H1 (cell line): ENCODE measurements around the gene CUTA.

Experiments
- CHD2 ChIP-seq: IDR thresholded peaks from 2 replicates; pipeline ENCODE4 v1.6.1; 2012; ENCODE audit warnings: low read length, improper control_type of control experiment
- EGR1 ChIP-seq: IDR thresholded peaks from 2 replicates; pipeline ENCODE4 v1.6.1; 2011; ENCODE audit warnings: low read depth, low read length, borderline replicate concordance
- JUND ChIP-seq: IDR thresholded peaks from 2 replicates; pipeline ENCODE4 v1.6.1; 2011; ENCODE audit warnings: mild to moderate bottlenecking, improper control_type of control experiment, low read length
- POLR2A ChIP-seq, 2 experiments: IDR thresholded peaks; 1 replicate in 1 of 2; 2 replicates in 1 of 2; pipeline ENCODE4 v1.6.1; 2011; ENCODE audit warnings: low read depth in 2 of 2, low read length in 2 of 2, mild to moderate bottlenecking in 2 of 2; ENCODE audit errors: control extremely low read depth in 1 of 2
- POLR2AphosphoS5 ChIP-seq: IDR thresholded peaks from 2 replicates; pipeline ENCODE4 v1.6.1; 2011; ENCODE audit warnings: low read depth, low read length
- RAD21 ChIP-seq, 2 experiments: IDR thresholded peaks in 1 of 2; conservative IDR thresholded peaks in 1 of 2; 2 replicates each; pipeline ENCODE4 v1.6.1; 2011; ENCODE audit warnings: low read depth in 2 of 2, low read length in 2 of 2, improper control_type of control experiment in 1 of 2, inconsistent platforms in 1 of 2, mild to moderate bottlenecking in 1 of 2, moderate library complexity in 1 of 2
- RNF2 ChIP-seq: fragments of 200-900, 300-1000 bp; sonication (generic); IDR thresholded peaks from 2 replicates; pipeline ENCODE4 v1.7.1; 2016; ENCODE audit warnings: borderline replicate concordance, low read depth, mild to moderate bottlenecking, antibody characterized with exemption, low read length; ENCODE audit not compliant: poor library complexity, severe bottlenecking; ENCODE audit errors: missing control alignments
- SAP30 ChIP-seq: fragments of 300-600 bp; sonication (generic); IDR thresholded peaks from 2 replicates; pipeline ENCODE4 v1.7.1; 2012; ENCODE audit warnings: low read length, moderate library complexity, mild to moderate bottlenecking, inconsistent platforms; ENCODE audit not compliant: insufficient read depth, insufficient replicate concordance
- SP1 ChIP-seq: IDR thresholded peaks from 2 replicates; pipeline ENCODE4 v1.6.1; 2011; ENCODE audit warnings: low read depth, low read length
- YY1 ChIP-seq: IDR thresholded peaks from 2 replicates; pipeline ENCODE4 v1.6.1; 2011; ENCODE audit warnings: low read depth, mild to moderate bottlenecking, low read length
- ZNF274 ChIP-seq: IDR thresholded peaks from 2 replicates; pipeline ENCODE4 v1.7.0; 2012; ENCODE audit warnings: low read length, borderline replicate concordance; ENCODE audit errors: extremely low read depth
- TF ChIP-seq, protein P1 (sequence below), 3 experiments: IDR thresholded peaks; 1 replicate in 2 of 3; 2 replicates in 1 of 3; pipeline versions ENCODE4 v1.5.1 to v1.6.1; 2011; ENCODE audit warnings: low read length in 3 of 3, mild to moderate bottlenecking in 3 of 3, inconsistent platforms in 2 of 3, low read depth in 1 of 3, moderate library complexity in 1 of 3; ENCODE audit not compliant: insufficient read depth in 1 of 3; ENCODE audit errors: control extremely low read depth in 1 of 3
- TF ChIP-seq, protein P2 (sequence below): fragments of 300-600 bp; sonication (generic); IDR thresholded peaks from 2 replicates; pipeline ENCODE4 v1.7.1; 2012; ENCODE audit warnings: low read length, moderate library complexity, mild to moderate bottlenecking, inconsistent platforms; ENCODE audit not compliant: insufficient replicate concordance

DNA sequence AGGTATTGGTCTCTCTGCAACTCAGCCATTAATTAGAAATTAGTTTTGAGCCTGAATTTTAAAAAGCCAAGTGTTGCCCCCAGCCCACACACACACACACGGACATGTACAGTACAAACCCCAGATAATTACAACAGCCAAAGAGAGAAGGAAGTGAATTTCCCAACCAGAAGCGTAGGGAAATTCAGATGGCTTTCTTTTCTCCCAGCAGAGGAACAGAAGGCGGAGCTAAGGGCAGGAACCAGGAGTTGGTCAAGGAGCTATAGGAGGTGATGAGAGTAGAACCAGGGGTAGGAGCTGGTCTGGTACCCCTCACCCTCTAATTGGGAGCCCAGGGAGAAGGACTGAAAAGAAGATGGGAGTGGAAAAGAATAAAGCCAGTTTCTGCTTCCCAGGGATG lies 32.5 kb upstream of the CUTA start:
- TF ChIP-seq POLR2AphosphoS5, result 0 out of 2 replicates have a peak, but pooled peaks have one; percentile 14
- TF ChIP-seq SP1, result no peak
- TF ChIP-seq YY1, result no peak
- TF ChIP-seq ZNF274, result no peak
- TF ChIP-seq EGR1, result no peak
- TF ChIP-seq, protein P1, sequence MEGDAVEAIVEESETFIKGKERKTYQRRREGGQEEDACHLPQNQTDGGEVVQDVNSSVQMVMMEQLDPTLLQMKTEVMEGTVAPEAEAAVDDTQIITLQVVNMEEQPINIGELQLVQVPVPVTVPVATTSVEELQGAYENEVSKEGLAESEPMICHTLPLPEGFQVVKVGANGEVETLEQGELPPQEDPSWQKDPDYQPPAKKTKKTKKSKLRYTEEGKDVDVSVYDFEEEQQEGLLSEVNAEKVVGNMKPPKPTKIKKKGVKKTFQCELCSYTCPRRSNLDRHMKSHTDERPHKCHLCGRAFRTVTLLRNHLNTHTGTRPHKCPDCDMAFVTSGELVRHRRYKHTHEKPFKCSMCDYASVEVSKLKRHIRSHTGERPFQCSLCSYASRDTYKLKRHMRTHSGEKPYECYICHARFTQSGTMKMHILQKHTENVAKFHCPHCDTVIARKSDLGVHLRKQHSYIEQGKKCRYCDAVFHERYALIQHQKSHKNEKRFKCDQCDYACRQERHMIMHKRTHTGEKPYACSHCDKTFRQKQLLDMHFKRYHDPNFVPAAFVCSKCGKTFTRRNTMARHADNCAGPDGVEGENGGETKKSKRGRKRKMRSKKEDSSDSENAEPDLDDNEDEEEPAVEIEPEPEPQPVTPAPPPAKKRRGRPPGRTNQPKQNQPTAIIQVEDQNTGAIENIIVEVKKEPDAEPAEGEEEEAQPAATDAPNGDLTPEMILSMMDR (IDR thresholded peaks at IDR 0.05; ENCODE audit: control extremely low read depth in 1 of 3, insufficient read depth in 1 of 3, low read depth in 1 of 3, low read length in 3 of 3), result no peak
- TF ChIP-seq POLR2A (IDR thresholded peaks at IDR 0.05; ENCODE audit: control extremely low read depth in 1 of 2, low read depth in 2 of 2, low read length in 2 of 2), result no peak
- no peak for TF ChIP-seq RNF2
- TF ChIP-seq SAP30, result no peak
- TF ChIP-seq, protein P2, sequence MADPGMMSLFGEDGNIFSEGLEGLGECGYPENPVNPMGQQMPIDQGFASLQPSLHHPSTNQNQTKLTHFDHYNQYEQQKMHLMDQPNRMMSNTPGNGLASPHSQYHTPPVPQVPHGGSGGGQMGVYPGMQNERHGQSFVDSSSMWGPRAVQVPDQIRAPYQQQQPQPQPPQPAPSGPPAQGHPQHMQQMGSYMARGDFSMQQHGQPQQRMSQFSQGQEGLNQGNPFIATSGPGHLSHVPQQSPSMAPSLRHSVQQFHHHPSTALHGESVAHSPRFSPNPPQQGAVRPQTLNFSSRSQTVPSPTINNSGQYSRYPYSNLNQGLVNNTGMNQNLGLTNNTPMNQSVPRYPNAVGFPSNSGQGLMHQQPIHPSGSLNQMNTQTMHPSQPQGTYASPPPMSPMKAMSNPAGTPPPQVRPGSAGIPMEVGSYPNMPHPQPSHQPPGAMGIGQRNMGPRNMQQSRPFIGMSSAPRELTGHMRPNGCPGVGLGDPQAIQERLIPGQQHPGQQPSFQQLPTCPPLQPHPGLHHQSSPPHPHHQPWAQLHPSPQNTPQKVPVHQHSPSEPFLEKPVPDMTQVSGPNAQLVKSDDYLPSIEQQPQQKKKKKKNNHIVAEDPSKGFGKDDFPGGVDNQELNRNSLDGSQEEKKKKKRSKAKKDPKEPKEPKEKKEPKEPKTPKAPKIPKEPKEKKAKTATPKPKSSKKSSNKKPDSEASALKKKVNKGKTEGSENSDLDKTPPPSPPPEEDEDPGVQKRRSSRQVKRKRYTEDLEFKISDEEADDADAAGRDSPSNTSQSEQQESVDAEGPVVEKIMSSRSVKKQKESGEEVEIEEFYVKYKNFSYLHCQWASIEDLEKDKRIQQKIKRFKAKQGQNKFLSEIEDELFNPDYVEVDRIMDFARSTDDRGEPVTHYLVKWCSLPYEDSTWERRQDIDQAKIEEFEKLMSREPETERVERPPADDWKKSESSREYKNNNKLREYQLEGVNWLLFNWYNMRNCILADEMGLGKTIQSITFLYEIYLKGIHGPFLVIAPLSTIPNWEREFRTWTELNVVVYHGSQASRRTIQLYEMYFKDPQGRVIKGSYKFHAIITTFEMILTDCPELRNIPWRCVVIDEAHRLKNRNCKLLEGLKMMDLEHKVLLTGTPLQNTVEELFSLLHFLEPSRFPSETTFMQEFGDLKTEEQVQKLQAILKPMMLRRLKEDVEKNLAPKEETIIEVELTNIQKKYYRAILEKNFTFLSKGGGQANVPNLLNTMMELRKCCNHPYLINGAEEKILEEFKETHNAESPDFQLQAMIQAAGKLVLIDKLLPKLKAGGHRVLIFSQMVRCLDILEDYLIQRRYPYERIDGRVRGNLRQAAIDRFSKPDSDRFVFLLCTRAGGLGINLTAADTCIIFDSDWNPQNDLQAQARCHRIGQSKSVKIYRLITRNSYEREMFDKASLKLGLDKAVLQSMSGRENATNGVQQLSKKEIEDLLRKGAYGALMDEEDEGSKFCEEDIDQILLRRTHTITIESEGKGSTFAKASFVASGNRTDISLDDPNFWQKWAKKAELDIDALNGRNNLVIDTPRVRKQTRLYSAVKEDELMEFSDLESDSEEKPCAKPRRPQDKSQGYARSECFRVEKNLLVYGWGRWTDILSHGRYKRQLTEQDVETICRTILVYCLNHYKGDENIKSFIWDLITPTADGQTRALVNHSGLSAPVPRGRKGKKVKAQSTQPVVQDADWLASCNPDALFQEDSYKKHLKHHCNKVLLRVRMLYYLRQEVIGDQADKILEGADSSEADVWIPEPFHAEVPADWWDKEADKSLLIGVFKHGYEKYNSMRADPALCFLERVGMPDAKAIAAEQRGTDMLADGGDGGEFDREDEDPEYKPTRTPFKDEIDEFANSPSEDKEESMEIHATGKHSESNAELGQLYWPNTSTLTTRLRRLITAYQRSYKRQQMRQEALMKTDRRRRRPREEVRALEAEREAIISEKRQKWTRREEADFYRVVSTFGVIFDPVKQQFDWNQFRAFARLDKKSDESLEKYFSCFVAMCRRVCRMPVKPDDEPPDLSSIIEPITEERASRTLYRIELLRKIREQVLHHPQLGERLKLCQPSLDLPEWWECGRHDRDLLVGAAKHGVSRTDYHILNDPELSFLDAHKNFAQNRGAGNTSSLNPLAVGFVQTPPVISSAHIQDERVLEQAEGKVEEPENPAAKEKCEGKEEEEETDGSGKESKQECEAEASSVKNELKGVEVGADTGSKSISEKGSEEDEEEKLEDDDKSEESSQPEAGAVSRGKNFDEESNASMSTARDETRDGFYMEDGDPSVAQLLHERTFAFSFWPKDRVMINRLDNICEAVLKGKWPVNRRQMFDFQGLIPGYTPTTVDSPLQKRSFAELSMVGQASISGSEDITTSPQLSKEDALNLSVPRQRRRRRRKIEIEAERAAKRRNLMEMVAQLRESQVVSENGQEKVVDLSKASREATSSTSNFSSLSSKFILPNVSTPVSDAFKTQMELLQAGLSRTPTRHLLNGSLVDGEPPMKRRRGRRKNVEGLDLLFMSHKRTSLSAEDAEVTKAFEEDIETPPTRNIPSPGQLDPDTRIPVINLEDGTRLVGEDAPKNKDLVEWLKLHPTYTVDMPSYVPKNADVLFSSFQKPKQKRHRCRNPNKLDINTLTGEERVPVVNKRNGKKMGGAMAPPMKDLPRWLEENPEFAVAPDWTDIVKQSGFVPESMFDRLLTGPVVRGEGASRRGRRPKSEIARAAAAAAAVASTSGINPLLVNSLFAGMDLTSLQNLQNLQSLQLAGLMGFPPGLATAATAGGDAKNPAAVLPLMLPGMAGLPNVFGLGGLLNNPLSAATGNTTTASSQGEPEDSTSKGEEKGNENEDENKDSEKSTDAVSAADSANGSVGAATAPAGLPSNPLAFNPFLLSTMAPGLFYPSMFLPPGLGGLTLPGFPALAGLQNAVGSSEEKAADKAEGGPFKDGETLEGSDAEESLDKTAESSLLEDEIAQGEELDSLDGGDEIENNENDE, result no peak
- TF ChIP-seq JUND, result no peak
- TF ChIP-seq CHD2, result no peak
- no peak for TF ChIP-seq RAD21 (IDR thresholded peaks at IDR 0.05 in 1 of 2, conservative IDR thresholded peaks at IDR 0.05 in 1 of 2; ENCODE audit: low read depth in 2 of 2, low read length in 2 of 2)
